Body of pancreas (tissue), 4 donors: ENCODE data around the gene NAV1. TPM values are rescaled to one million over a fixed set of nuclear protein-coding genes. Genes with fewer than 3 reads are reported as not detected.

Experiments
- ATAC-seq: fragments of 150-250 bp; one replicate; pipeline ENCODE4 v1.9.1; 2016
- DNase-seq, 4 donors: peaks; one replicate each; pipeline ENCODE4 v3.0.0-alpha.2; 2019
- H3K27ac ChIP-seq, 4 donors: fragments of 200-600 bp; sonication (generic); 1 replicate in 3 of 4; 2 replicates in 1 of 4; pipeline versions ENCODE4 v1.5.1 to v1.6.1; 2016 to 2019; ENCODE audit warnings: mild to moderate bottlenecking in 1 of 4, mixed read lengths in 1 of 4, moderate library complexity in 1 of 4
- H3K27me3 ChIP-seq, 2 donors: fragments of 200-600 bp; sonication (generic); one replicate each; pipeline ENCODE4 v1.6.0; 2016; ENCODE audit warnings: mild to moderate bottlenecking in 1 of 2
- H3K36me3 ChIP-seq, 2 donors: fragments of 200-600 bp; sonication (generic); replicated peaks in 1 of 2; 2 replicates each; pipeline ENCODE4 v1.5.1; 2016; ENCODE audit warnings: low read depth in 2 of 2; ENCODE audit not compliant: insufficient read depth in 1 of 2
- H3K4me1 ChIP-seq: fragments of 200-600 bp; sonication (generic); one replicate; pipeline ENCODE4 v1.6.0; 2016
- H3K4me3 ChIP-seq, 2 donors: fragments of 200-600 bp; sonication (generic); 1 replicate in 1 of 2; 2 replicates in 1 of 2; pipeline ENCODE4 v1.5.1; 2016 to 2019
- H3K9me3 ChIP-seq, 3 donors: fragments of 200-600 bp; sonication (generic); 1 replicate in 2 of 3; 2 replicates in 1 of 3; pipeline ENCODE4 v1.5.1; 2016
- POLR2A ChIP-seq, 3 donors: fragments of 450-650 bp; IDR thresholded peaks; one replicate each; pipeline ENCODE4 v1.6.1; 2016; ENCODE audit warnings: antibody characterized with exemption in 3 of 3, mild to moderate bottlenecking in 2 of 3
- WGBS, 2 donors: methylation state at CpG; one replicate each; pipeline ENCODE4 v1.1.5; 2017; 5-methylcytosine and 5-hydroxymethylcytosine counted together
- intact Hi-C: fragments of 100-400 bp; cut with DNase I; formaldehyde crosslinking; loops from one replicate; pipeline ENCODE4 v1.15.1; 2023
- total RNA-seq, 2 donors: library from RNA; depleted of rRNA; stranded (reverse); fragments of >200 nt; gene quantifications; one replicate each; pipeline ENCODE4 v1.1.0, GENCODE V29; 2016
- TF ChIP-seq, protein P1 (sequence below), 7 experiments: fragments of 450-650 bp in 4 of 7; fragments of 200-600 bp in 3 of 7; sonication (generic) in 3 of 7; IDR thresholded peaks; one replicate each; pipeline ENCODE4 v1.5.1; 2016 to 2019; ENCODE audit warnings: antibody characterized with exemption in 7 of 7

Gene NAV1
- total RNA-seq, 2 donors from 2014 or later, result 11.5 to 13.7 TPM

DNA sequence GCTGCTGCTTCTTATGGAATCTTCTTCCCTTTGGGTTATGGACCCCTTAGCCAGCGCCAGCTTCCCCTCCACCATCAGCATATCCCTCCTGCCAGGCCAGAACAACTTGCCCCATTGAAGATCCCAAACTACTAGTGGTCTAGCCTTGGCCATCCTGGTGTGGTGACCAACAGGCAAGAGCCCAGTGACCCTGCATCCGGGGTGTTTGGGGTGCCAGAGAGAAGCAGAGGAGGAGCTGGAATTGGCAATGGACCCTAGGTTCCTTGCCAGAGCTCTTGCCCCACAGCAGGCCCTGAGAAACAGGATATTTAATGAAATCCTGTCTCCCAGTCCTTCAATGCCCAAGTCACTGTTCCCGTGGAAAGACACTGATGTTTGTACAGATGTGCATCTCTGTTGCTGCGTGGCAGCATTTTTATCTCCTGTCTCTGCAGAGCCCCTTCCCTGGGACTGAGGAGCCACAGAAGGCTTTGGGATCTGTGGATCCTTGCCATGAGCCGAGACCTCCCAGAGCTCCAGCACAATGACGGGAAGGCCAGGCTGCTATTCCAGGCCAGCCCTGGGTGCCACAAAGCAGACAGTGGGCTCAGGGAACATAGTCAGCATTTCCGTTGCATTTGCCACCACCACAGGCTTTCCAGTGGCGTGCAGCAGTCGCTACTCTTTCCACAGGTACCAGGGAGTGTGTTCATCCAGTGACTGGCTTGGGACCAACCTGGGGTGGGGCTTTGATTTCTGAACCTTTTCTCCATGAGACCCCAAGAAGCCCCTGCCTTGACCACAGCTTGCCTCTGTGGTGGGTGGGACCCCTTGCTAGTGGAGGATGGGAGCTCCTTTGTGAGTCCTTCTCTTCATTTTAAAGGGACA lies 21.6 kb downstream of the NAV1 start:
- no peaks in the 10 kb centered on the region for H3K9me3 ChIP-seq
- TF ChIP-seq POLR2A (IDR thresholded peaks at IDR 0.05), result no peak
- TF ChIP-seq, protein P1, sequence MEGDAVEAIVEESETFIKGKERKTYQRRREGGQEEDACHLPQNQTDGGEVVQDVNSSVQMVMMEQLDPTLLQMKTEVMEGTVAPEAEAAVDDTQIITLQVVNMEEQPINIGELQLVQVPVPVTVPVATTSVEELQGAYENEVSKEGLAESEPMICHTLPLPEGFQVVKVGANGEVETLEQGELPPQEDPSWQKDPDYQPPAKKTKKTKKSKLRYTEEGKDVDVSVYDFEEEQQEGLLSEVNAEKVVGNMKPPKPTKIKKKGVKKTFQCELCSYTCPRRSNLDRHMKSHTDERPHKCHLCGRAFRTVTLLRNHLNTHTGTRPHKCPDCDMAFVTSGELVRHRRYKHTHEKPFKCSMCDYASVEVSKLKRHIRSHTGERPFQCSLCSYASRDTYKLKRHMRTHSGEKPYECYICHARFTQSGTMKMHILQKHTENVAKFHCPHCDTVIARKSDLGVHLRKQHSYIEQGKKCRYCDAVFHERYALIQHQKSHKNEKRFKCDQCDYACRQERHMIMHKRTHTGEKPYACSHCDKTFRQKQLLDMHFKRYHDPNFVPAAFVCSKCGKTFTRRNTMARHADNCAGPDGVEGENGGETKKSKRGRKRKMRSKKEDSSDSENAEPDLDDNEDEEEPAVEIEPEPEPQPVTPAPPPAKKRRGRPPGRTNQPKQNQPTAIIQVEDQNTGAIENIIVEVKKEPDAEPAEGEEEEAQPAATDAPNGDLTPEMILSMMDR (IDR thresholded peaks at IDR 0.05), result no peak
- DNase-seq (no peak), ATAC-seq (no peak)
- H3K27ac ChIP-seq, result no peak overlapping the region
- intact Hi-C loops, result loop anchor here (2.0 kb wide), 1 partner anchor 144 kb away; no protein-coding TSS in a partner anchor
- H3K4me3 ChIP-seq, result no peak overlapping the region
- no peaks in the 10 kb centered on the region for H3K27me3 ChIP-seq
- 71 to 80% methylated on average over 7 to 9 of the region's 9 CpGs for WGBS, 2 donors
- H3K36me3 ChIP-seq, result no peaks in the 10 kb centered on the region
- peaks cover 5% of the 10 kb centered on the region for H3K4me1 ChIP-seq

DNA sequence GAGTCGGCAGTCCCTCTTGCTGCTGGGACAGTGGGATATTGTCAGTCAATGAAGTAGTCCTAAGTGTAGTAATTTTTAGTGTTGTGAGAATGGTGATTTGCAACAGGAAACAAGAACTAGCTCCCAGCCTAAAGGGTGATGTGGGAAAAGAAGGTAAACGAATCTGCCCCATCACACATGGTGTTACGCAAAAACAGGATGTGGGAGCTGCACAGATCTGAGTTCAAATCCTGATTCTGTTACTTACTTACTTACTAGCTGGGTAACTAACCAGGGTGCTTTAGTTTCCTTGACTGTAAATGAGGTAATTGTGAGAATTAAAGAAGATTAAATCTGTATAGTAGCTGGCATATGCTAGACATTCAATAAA lies 22.3 kb downstream of the NAV1 start:
- TF ChIP-seq POLR2A (IDR thresholded peaks at IDR 0.05), result no peak
- TF ChIP-seq, protein P1 (IDR thresholded peaks at IDR 0.05), result no peak

DNA sequence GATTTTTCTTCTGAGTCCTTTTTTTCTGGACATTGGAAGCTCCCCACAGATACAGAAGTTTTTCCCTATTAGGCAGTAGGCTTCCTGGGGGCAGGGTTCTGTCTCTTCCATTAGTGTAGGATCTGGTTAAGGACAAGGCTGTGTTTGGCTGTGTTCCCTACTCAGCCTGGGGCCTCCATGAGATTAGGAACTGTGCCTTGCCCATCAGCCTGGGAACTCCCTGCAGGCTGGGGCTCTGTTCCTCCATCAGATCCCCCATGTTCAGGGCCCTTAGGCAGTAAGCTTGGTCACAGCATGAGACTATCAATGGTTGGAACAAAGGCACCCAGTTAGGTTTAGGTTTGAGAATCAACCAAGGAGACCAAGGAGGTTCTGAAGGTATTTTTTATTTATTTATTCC lies 22.7 kb downstream of the NAV1 start:
- TF ChIP-seq, protein P1 (IDR thresholded peaks at IDR 0.05), result no peak
- TF ChIP-seq POLR2A (IDR thresholded peaks at IDR 0.05), result no peak
- Histone ChIP-seq H3K9me3 (no peaks in the 10 kb centered on the region), H3K27ac (no peak overlapping the region), H3K36me3 (no peaks in the 10 kb centered on the region), H3K27me3 (no peaks in the 10 kb centered on the region), H3K4me1 (peaks cover 5% of the 10 kb centered on the region), H3K4me3 (no peak overlapping the region)
- intact Hi-C loops, result loop anchor here (2.0 kb wide), 1 partner anchor 143 kb away; no protein-coding TSS in a partner anchor
- DNase-seq, result no peak
- ATAC-seq, result no peak

More for the DNA sequence above, 22.3 kb downstream of the NAV1 start:
- no peak for DNase-seq
- Histone ChIP-seq H3K36me3 (no peaks in the 10 kb centered on the region), H3K4me1 (peaks cover 5% of the 10 kb centered on the region), H3K4me3 (no peak overlapping the region), H3K9me3 (no peaks in the 10 kb centered on the region), H3K27me3 (no peaks in the 10 kb centered on the region), H3K27ac (no peak overlapping the region)
- 75 to 82% methylated on average over 3 of the region's 3 CpGs for WGBS, 2 donors
- no peak for ATAC-seq
- intact Hi-C loops, result loop anchor here (2.0 kb wide), 1 partner anchor 144 kb away; no protein-coding TSS in a partner anchor

DNA sequence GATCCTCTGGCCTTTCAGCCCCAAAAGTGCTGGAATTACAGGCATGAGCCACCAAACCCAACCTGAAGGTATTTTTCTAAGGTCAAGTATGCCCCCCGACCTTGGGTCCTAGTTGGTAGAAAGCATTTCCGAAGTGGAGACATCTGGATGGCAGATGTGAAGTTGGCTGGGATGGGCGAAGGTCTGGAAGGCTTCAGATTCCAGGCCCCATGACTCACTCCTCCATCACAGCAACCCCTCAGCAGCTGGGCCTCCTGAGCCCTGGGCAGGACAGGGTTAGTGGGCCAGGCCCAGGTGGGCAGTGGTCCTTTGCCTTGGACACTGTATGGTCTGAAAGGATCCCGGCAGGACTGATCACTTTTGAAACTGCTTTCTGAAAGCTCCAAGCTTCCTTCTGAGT lies 23.3 kb downstream of the NAV1 start:
- no peaks in the 10 kb centered on the region for H3K36me3 ChIP-seq
- 54 to 57% methylated on average over 2 to 4 of the region's 4 CpGs for WGBS, 2 donors
- intact Hi-C loops, result no loop called here
- DNase-seq (no peak), ATAC-seq (no peak)
- H3K27ac ChIP-seq, result no peak overlapping the region
- H3K4me1 ChIP-seq, result peaks cover 5% of the 10 kb centered on the region
- H3K4me3 ChIP-seq, result no peak overlapping the region
- TF ChIP-seq POLR2A (IDR thresholded peaks at IDR 0.05), result no peak
- TF ChIP-seq, protein P1 (IDR thresholded peaks at IDR 0.05), result no peak
- no peaks in the 10 kb centered on the region for H3K27me3 ChIP-seq
- H3K9me3 ChIP-seq, result no peaks in the 10 kb centered on the region
